Subcutaneous abdominal adipose tissue (tissue), 5 donors: ENCODE results near the gene PERM1.

Source experiments
- H3K27ac ChIP-seq: one replicate; pipeline ENCODE4 v1.7.0; 2013; ENCODE audit warnings: low read depth, mild to moderate bottlenecking, inconsistent platforms, low read length, moderate library complexity
- H3K27me3 ChIP-seq, 5 donors: one replicate each; pipeline ENCODE4 v1.7.0; 2013; ENCODE audit warnings: low read length in 5 of 5, inconsistent platforms in 1 of 5; ENCODE audit not compliant: control insufficient read depth in 5 of 5, insufficient read depth in 4 of 5
- H3K36me3 ChIP-seq, 5 donors: one replicate each; pipeline ENCODE4 v1.7.0; 2013; ENCODE audit warnings: low read length in 5 of 5; ENCODE audit not compliant: control insufficient read depth in 5 of 5, insufficient read depth in 5 of 5
- H3K4me1 ChIP-seq, 5 donors: one replicate each; pipeline ENCODE4 v1.7.0; 2013; ENCODE audit warnings: low read length in 5 of 5, mild to moderate bottlenecking in 3 of 5, moderate library complexity in 1 of 5; ENCODE audit not compliant: control insufficient read depth in 5 of 5, insufficient read depth in 5 of 5
- H3K4me3 ChIP-seq, 5 donors: one replicate each; pipeline ENCODE4 v1.7.0; 2013; ENCODE audit warnings: low read length in 5 of 5, low read depth in 1 of 5
- H3K9ac ChIP-seq, 5 donors: one replicate each; pipeline ENCODE4 v1.7.0; 2013; ENCODE audit warnings: low read length in 5 of 5, mild to moderate bottlenecking in 4 of 5, moderate library complexity in 3 of 5
- H3K9me3 ChIP-seq, 5 donors: one replicate each; pipeline ENCODE4 v1.7.0; 2013; ENCODE audit warnings: low read length in 5 of 5; ENCODE audit not compliant: control insufficient read depth in 5 of 5
- donor health status: healthy.
- donor health status: healthy.
- donor health status: healthy.
- donor health status: healthy.
- donor health status: healthy.

PERM1 gene

GRCh38 chr1:928825-929661 lies 52.9 kb downstream of the PERM1 start:
- H3K36me3 ChIP-seq: no peaks in the 10 kb centered on the region
- no peak overlapping the region for H3K9ac ChIP-seq
- H3K9me3 ChIP-seq: no peaks in the 10 kb centered on the region
- H3K27me3 ChIP-seq: peaks cover 33 to 59% (median 55%) of the 10 kb centered on the region in 5 donors
- peaks cover 0 to 19% (median 12%) of the 10 kb centered on the region in 5 donors for H3K4me1 ChIP-seq
- no peak overlapping the region for H3K27ac ChIP-seq
- no peak overlapping the region for H3K4me3 ChIP-seq

GRCh38 chr1:927748-928147 lies 54.1 kb downstream of the PERM1 start:
- H3K9me3 ChIP-seq: no peaks in the 10 kb centered on the region
- H3K27ac ChIP-seq: no peak overlapping the region
- H3K4me3 ChIP-seq: no peak overlapping the region
- H3K36me3 ChIP-seq: no peaks in the 10 kb centered on the region
- H3K4me1 ChIP-seq: peaks cover 1 to 28% (median 21%) of the 10 kb centered on the region in 5 donors
- peaks cover 32 to 60% (median 54%) of the 10 kb centered on the region in 5 donors for H3K27me3 ChIP-seq
- no peak overlapping the region for H3K9ac ChIP-seq

DNA sequence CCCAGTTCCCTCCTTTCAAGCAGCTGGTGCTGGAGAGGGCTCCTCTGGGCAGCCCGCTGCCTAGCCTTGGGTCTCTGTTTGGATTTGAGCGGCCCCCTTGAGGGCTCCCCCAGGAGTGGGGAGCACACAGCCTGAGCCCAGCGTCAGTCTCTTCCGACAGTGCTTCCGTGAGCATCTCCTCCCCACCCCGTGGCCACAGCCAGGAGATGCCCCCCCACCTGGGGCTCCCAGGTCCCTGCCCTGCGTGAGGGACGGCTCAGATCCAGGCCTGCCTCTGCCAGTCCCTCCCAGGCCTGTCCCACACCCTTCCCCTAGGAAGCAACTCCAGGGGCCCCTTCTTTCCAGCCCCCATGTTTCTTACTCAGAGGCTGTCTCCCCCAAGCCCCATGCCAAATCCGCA lies 54.7 kb downstream of the PERM1 start:
- Histone ChIP-seq H3K27me3 (peaks cover 31 to 61% (median 57%) of the 10 kb centered on the region in 5 donors), H3K4me1 (peaks cover 1 to 29% (median 22%) of the 10 kb centered on the region in 5 donors), H3K9me3 (no peaks in the 10 kb centered on the region)

DNA sequence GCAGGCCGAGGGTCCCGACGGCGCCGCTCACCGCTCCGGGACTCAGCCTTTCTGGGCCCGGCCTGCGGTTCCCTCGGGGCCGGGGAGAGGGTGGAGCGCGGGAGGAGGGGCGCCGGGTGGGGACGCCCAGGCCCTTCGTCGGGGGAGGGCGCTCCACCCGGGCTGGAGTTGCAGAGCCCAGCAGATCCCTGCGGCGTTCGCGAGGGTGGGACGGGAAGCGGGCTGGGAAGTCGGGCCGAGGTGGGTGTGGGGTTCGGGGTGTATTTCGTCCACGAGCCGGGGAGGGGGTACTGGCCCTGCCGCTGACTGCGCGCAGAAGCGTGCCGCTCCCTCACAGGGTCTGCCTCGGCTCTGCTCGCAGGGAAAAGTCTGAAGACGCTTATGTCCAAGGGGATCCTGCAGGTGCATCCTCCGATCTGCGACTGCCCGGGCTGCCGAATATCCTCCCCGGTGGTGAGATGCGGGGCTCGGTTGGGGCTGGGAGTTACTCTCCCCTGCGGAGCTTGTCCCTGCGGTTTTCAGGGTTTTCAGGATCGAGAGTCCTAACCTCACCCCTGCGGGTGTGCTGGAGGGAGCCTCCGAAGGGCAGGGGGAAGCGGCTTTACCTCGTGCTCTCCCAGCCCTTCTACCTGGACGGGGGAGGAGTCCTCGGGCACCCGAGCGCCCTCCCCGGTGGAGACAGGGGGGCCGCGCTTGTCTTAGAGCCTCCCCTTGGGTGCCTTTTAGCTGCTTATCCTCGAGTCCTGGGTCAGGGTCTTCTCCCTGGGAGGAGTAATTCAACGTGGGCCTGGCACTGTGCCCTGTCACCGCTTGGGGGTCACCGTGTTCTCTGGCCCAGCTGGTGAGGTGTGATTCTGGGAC lies 56.1 kb downstream of the PERM1 start:
- H3K27me3 ChIP-seq: peaks cover 35 to 64% (median 58%) of the 10 kb centered on the region in 5 donors

More for the DNA sequence above, 54.7 kb downstream of the PERM1 start:
- no peak overlapping the region for H3K27ac ChIP-seq
- no peaks in the 10 kb centered on the region for H3K36me3 ChIP-seq
- H3K4me3 ChIP-seq: no peak overlapping the region
- H3K9ac ChIP-seq: no peak overlapping the region

More for the DNA sequence above, 56.1 kb downstream of the PERM1 start:
- Histone ChIP-seq H3K9me3 (no peaks in the 10 kb centered on the region), H3K27ac (no peak overlapping the region), H3K9ac (no peak overlapping the region), H3K4me3 (peak overlapping the region in 1 of 5 donors; percentile 66), H3K4me1 (peaks cover 1 to 35% (median 31%) of the 10 kb centered on the region in 5 donors), H3K36me3 (no peaks in the 10 kb centered on the region)
